H1 (cell line): ENCODE results near the gene WDR59. TPM values are rescaled to one million over a fixed set of nuclear protein-coding genes. Genes with fewer than 3 reads are reported as not detected.

ENCODE experiments used
- CTCF ChIA-PET: fragments of 300-600 bp; sonication (Branson Sonifier 250); formaldehyde crosslinking; loops from one replicate; lab custom pipeline; 2021; ENCODE audit not compliant: partially characterized antibody; lab: Charles Lee
- POLR2A ChIA-PET: fragments of 300-600 bp; sonication (Branson Sonifier 250); formaldehyde crosslinking; loops from one replicate; lab custom pipeline; 2021; ENCODE audit warnings: inconsistent platforms; ENCODE audit not compliant: partially characterized antibody; lab: Charles Lee
- DNase-seq, 2 experiments: peaks; one replicate each; pipeline versions ENCODE4 v3.0.0 to v3.0.0-alpha.2; 2010 to 2022; ENCODE audit warnings: low spot score in 2 of 2, low read depth in 1 of 2, mixed read lengths in 1 of 2
- FAIRE-seq: peaks from 2 replicates; lab custom pipeline; 2011; peaks lifted over from hg19 to GRCh38; lab: Jason Lieb, UNC
- H2AFZ ChIP-seq: 2 replicates; pipeline ENCODE4 v1.8.1; 2012; ENCODE audit warnings: low read length, inconsistent platforms
- H2AK5ac ChIP-seq: 2 replicates; pipeline ENCODE4 v1.6.1; 2013; ENCODE audit warnings: low read depth, low read length
- H2BK120ac ChIP-seq: replicated peaks from 2 replicates; pipeline ENCODE3; 2013; ENCODE audit warnings: low read depth, low read length, inconsistent platforms
- H2BK12ac ChIP-seq: 2 replicates; pipeline ENCODE4 v1.6.1; 2013; ENCODE audit warnings: low read depth, low read length
- H2BK15ac ChIP-seq: 2 replicates; pipeline ENCODE4 v1.6.1; 2013; ENCODE audit warnings: low read length
- H2BK20ac ChIP-seq: 2 replicates; pipeline ENCODE4 v1.6.1; 2013; ENCODE audit warnings: low read length
- H2BK5ac ChIP-seq: 2 replicates; pipeline ENCODE4 v1.6.1; 2013; ENCODE audit warnings: low read depth, low read length
- H3K14ac ChIP-seq: 2 replicates; pipeline ENCODE4 v1.6.1; 2013; ENCODE audit warnings: inconsistent platforms; ENCODE audit not compliant: insufficient read length
- H3K18ac ChIP-seq: 2 replicates; pipeline ENCODE4 v1.6.1; 2013; ENCODE audit warnings: low read length; ENCODE audit errors: extremely low read depth
- H3K23ac ChIP-seq: 2 replicates; pipeline ENCODE4 v1.6.1; 2013; ENCODE audit warnings: inconsistent platforms; ENCODE audit not compliant: insufficient read length
- H3K23me2 ChIP-seq: 2 replicates; pipeline ENCODE4 v1.6.1; 2013; ENCODE audit warnings: low read depth, low read length
- H3K27ac ChIP-seq: 2 replicates; pipeline ENCODE4 v1.6.1; 2011; ENCODE audit warnings: low read depth, low read length, inconsistent platforms
- H3K27me3 ChIP-seq, 4 experiments: replicated peaks in 1 of 4; 1 replicate in 1 of 4; 2 replicates in 3 of 4; pipeline versions ENCODE4 v1.6.1 to v1.8.1; 2011 to 2013; ENCODE audit warnings: low read length in 3 of 4, mild to moderate bottlenecking in 3 of 4, inconsistent platforms in 2 of 4, mixed read lengths in 2 of 4, moderate library complexity in 1 of 4; ENCODE audit not compliant: control insufficient read depth in 3 of 4, insufficient read depth in 3 of 4; ENCODE audit errors: extremely low read depth in 1 of 4
- H3K36me3 ChIP-seq, 4 experiments: 2 replicates each; pipeline versions ENCODE4 v1.6.1 to v1.8.1; 2011 to 2013; ENCODE audit warnings: mild to moderate bottlenecking in 4 of 4, low read length in 3 of 4, moderate library complexity in 2 of 4, control low read depth in 1 of 4, inconsistent platforms in 1 of 4; ENCODE audit not compliant: insufficient read depth in 4 of 4, control insufficient read depth in 2 of 4
- H3K4ac ChIP-seq: replicated peaks from 2 replicates; pipeline ENCODE3; 2013; ENCODE audit warnings: low read length, low read depth, mixed read lengths, inconsistent platforms; ENCODE audit not compliant: insufficient read length
- H3K4me1 ChIP-seq, 4 experiments: replicated peaks in 1 of 4; 1 replicate in 1 of 4; 2 replicates in 3 of 4; pipeline versions ENCODE4 v1.6.1 to v1.8.1; 2011 to 2013; ENCODE audit warnings: low read length in 3 of 4, inconsistent platforms in 2 of 4, mixed read lengths in 1 of 4; ENCODE audit not compliant: insufficient read depth in 4 of 4, control insufficient read depth in 3 of 4
- H3K4me2 ChIP-seq, 2 experiments: 2 replicates each; pipeline versions ENCODE4 v1.6.1 to v1.8.1; 2011 to 2013; ENCODE audit warnings: low read depth in 2 of 2, low read length in 2 of 2, control low read depth in 1 of 2, inconsistent platforms in 1 of 2, mild to moderate bottlenecking in 1 of 2; ENCODE audit not compliant: insufficient read depth in 1 of 2
- H3K4me3 ChIP-seq, 4 experiments: fragments of 200-600, 300-600 bp in 1 of 4; sonication (generic), shearing (Covaris generic), sonication (Bioruptor Twin) in 1 of 4; 2 replicates each; pipeline versions ENCODE4 v1.5.1 to v1.8.1; 2011 to 2016; ENCODE audit warnings: low read length in 4 of 4, low read depth in 3 of 4, control low read depth in 2 of 4, inconsistent platforms in 2 of 4, mild to moderate bottlenecking in 2 of 4, mixed read lengths in 1 of 4, moderate library complexity in 1 of 4; ENCODE audit not compliant: insufficient read depth in 2 of 4; ENCODE audit errors: extremely low read depth in 1 of 4
- H3K56ac ChIP-seq: replicated peaks from 2 replicates; pipeline ENCODE3; 2013; ENCODE audit warnings: low read depth, mild to moderate bottlenecking, mixed read lengths, low read length, inconsistent platforms; ENCODE audit not compliant: insufficient read length
- H3K79me1 ChIP-seq: 2 replicates; pipeline ENCODE4 v1.6.1; 2013; ENCODE audit warnings: low read depth, low read length, control low read depth
- H3K79me2 ChIP-seq, 2 experiments: 2 replicates each; pipeline versions ENCODE4 v1.6.1 to v1.8.1; 2012 to 2013; ENCODE audit warnings: low read length in 2 of 2, mild to moderate bottlenecking in 2 of 2, inconsistent platforms in 1 of 2; ENCODE audit not compliant: insufficient read depth in 2 of 2, control insufficient read depth in 1 of 2
- H3K9ac ChIP-seq, 4 experiments: replicated peaks in 1 of 4; 1 replicate in 1 of 4; 2 replicates in 3 of 4; pipeline versions ENCODE4 v1.6.1 to v1.8.1; 2011 to 2013; ENCODE audit warnings: low read depth in 3 of 4, low read length in 3 of 4, control low read depth in 2 of 4, mild to moderate bottlenecking in 2 of 4, moderate library complexity in 2 of 4, inconsistent platforms in 1 of 4; ENCODE audit errors: extremely low read depth in 1 of 4
- H3K9me3 ChIP-seq, 2 experiments: 2 replicates each; pipeline versions ENCODE4 v1.6.1 to v1.8.1; 2012 to 2013; ENCODE audit warnings: mild to moderate bottlenecking in 2 of 2, moderate library complexity in 2 of 2, control low read depth in 1 of 2, inconsistent platforms in 1 of 2, low read depth in 1 of 2, low read length in 1 of 2, mixed read lengths in 1 of 2; ENCODE audit not compliant: insufficient read depth in 2 of 2
- H4K20me1 ChIP-seq, 2 experiments: replicated peaks in 1 of 2; 2 replicates each; pipeline versions ENCODE3 to v1.8.1; 2011 to 2013; ENCODE audit warnings: inconsistent platforms in 2 of 2, low read length in 2 of 2, mild to moderate bottlenecking in 1 of 2; ENCODE audit not compliant: insufficient read depth in 2 of 2, control insufficient read depth in 1 of 2
- H4K5ac ChIP-seq: 2 replicates; pipeline ENCODE4 v1.6.1; 2013; ENCODE audit warnings: low read length, low read depth, mixed read lengths, inconsistent platforms; ENCODE audit not compliant: insufficient read length
- H4K8ac ChIP-seq: 2 replicates; pipeline ENCODE4 v1.8.0; 2013; ENCODE audit warnings: mild to moderate bottlenecking, moderate library complexity, low read length, inconsistent platforms; ENCODE audit not compliant: insufficient read depth; ENCODE audit errors: extremely low read depth
- H4K91ac ChIP-seq: replicated peaks from 2 replicates; pipeline ENCODE3; 2013; ENCODE audit warnings: low read length, mixed read lengths, inconsistent platforms; ENCODE audit not compliant: insufficient read length
- SP1 ChIP-seq: IDR thresholded peaks from 2 replicates; pipeline ENCODE4 v1.6.1; 2011; ENCODE audit warnings: low read depth, low read length
- WGBS, 2 experiments: shearing (Covaris generic) in 1 of 2; methylation state at CpG; one replicate each; pipeline versions ENCODE4 v1.1.6 to v1.1.7; 2013 to 2015; ENCODE audit warnings: low lambda C conversion rate in 2 of 2, mixed read lengths in 2 of 2, inconsistent platforms in 1 of 2, low coverage in 1 of 2, missing lambda C conversion rate in 1 of 2; ENCODE audit not compliant: insufficient replicate concordance in 2 of 2, insufficient coverage in 1 of 2, insufficient read length in 1 of 2; ENCODE audit errors: extremely low coverage in 1 of 2, missing lambda C conversion rate in 1 of 2; 5-methylcytosine and 5-hydroxymethylcytosine counted together
- polyA plus RNA-seq, 7 experiments: library from polyadenylated mRNA; depleted of rRNA in 3 of 7; stranded (reverse) in 5 of 7; unstranded in 2 of 7; fragments of >200 nt in 5 of 7; fragments of 200-250 nt in 2 of 7; gene quantifications; 1 replicate in 5 of 7; 2 replicates in 1 of 7; 4 replicates in 1 of 7; pipeline versions ENCODE4 v1.2.1 to v1.2.3, GENCODE V29; 2011 to 2013; ENCODE audit warnings: missing spikeins in 2 of 7, mixed read lengths in 2 of 7
- total RNA-seq: library from RNA; stranded (reverse); fragmentation: NEBNext Ultra II Directional; extraction: Animal tissue kit (Norgen Biotek cat#: 25700); gene quantifications from 2 replicates; pipeline ENCODE4 v1.2.1, GENCODE V29; 2021

The WDR59 gene
- total and polyA plus RNA-seq, 2 of the 8 experiments (the other 6 are each of a cell fraction or from before 2014, with no cell fraction given) = 84.2 to 124 TPM

DNA sequence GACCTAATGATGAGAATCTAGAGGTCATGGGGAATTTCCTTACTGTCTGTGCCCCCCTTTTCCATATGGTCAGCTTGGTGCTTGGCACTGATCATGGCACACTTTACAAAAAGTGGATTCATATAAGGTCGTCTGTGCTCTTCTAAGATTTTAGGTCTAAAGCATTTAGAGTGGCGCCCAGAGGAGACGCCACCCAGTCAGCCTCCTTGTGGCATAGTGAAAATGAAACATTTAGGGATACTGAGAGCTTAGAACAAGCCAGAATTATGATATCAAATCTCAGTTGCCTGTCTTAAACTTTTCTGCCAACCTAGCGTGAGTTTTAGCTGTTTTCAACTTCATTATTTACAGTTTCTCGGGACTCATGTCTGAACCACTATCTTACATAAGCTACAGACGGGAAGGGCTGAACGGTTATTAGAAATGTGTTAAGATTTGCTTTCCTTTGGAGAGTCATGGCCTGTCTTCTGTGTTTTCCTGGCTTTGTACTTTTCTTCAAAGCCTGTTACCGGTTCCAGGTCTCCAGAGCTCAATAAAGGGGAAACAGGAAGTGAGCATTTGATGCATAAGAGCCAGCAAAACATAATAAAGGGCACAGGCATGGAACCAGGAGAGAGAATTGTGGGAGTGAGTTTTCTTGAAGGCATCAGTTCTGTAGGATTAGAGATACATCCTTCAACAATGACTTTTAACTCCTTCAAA lies 27.6 kb upstream of the WDR59 start:
- no peak overlapping the region for H4K91ac ChIP-seq
- no peak overlapping the region for H2BK20ac ChIP-seq
- H3K9me3 ChIP-seq = no peaks in the 10 kb centered on the region
- H4K5ac ChIP-seq = no peak overlapping the region
- FAIRE-seq = no peak
- no peak overlapping the region for H2AK5ac ChIP-seq
- H3K14ac ChIP-seq = no peak overlapping the region
- H3K23ac ChIP-seq = no peak overlapping the region
- no peak overlapping the region for H3K27ac ChIP-seq
- H3K27me3 ChIP-seq = no peaks in the 10 kb centered on the region
- CTCF ChIA-PET = interaction anchor here (1.0 to 4.0 kb wide), 5 partner anchors 14 to 99 kb away, joined by 3 to 21 read pairs (median 7); partner anchors contain the start of gene ZNRF1
- H3K9ac ChIP-seq = no peak overlapping the region
- no peak overlapping the region for H2BK120ac ChIP-seq
- whole genome bisulfite sequencing, 2 experiments = 87% methylated on average over 8 of the region's 8 CpGs; no CpG with 5 or more reads in 1 of the 2 experiments
- no peak overlapping the region for H3K56ac ChIP-seq
- H2AFZ ChIP-seq = no peak overlapping the region
- POLR2A ChIA-PET = interaction anchor here (0.6 to 2.2 kb wide), 4 partner anchors 9 to 50 kb away, joined by 3 to 6 read pairs (median 3); partner anchors contain the start of gene WDR59
- H3K4me1 ChIP-seq = peaks cover 0 to 14% (median 3%) of the 10 kb centered on the region in 4 experiments; a peak in 4 of 7 replicates
- no peak for DNase-seq
- H2BK12ac ChIP-seq = no peak overlapping the region
- H3K4me3 ChIP-seq = no peak overlapping the region
- peaks cover 4 to 15% of the 10 kb centered on the region in 2 experiments for H4K20me1 ChIP-seq
- no peak overlapping the region for H4K8ac ChIP-seq
- no peaks in the 10 kb centered on the region for H3K23me2 ChIP-seq
- H3K4ac ChIP-seq = peak overlapping the region; percentile 2
- peaks cover 3% of the 10 kb centered on the region for H3K79me1 ChIP-seq
- no peaks in the 10 kb centered on the region for H3K36me3 ChIP-seq
- no peak overlapping the region for H3K18ac ChIP-seq
- no peak overlapping the region for H3K4me2 ChIP-seq
- no peak overlapping the region for H2BK15ac ChIP-seq
- peaks cover 11 to 96% of the 10 kb centered on the region in 2 experiments for H3K79me2 ChIP-seq
- H2BK5ac ChIP-seq = no peak overlapping the region
- TF ChIP-seq SP1 = no peak
